ENCODE data around the gene BCL6B. TPM values are rescaled to one million over a fixed set of nuclear protein-coding genes. Genes with fewer than 3 reads are reported as not detected.

BCL6B gene
- total RNA-seq, 1 donor from 2014 or later: 0.42 TPM

- peak overlapping the region; percentile 91 for H3K4me3 Mint-ChIP-seq
- no peak for DNase-seq (ENCODE audit: low read depth, low spot score)
- H3K27ac Mint-ChIP-seq (ENCODE audit: unreplicated experiment): no peak overlapping the region
- H3K9me3 Mint-ChIP-seq: no peaks in the 10 kb centered on the region
- H3K4me1 Mint-ChIP-seq: peaks cover 70% of the 10 kb centered on the region
- peaks cover 24% of the 10 kb centered on the region for H3K27me3 Mint-ChIP-seq (ENCODE audit: low read depth)
- no peaks in the 10 kb centered on the region for H3K36me3 Mint-ChIP-seq (ENCODE audit: low read depth)
- no peak for TF ChIP-seq CTCF (conservative IDR thresholded peaks at IDR 0.05)
Measured at GRCh38 chr17:7017827-7018200, 5.0 kb upstream of the BCL6B start.

- Mint-ChIP-seq H3K27ac (ENCODE audit: unreplicated experiment) (no peak overlapping the region), H3K9me3 (no peaks in the 10 kb centered on the region), H3K36me3 (ENCODE audit: low read depth) (no peaks in the 10 kb centered on the region), H3K27me3 (ENCODE audit: low read depth) (peaks cover 31% of the 10 kb centered on the region), H3K4me1 (peaks cover 70% of the 10 kb centered on the region), H3K4me3 (peak overlapping the region; percentile 73)
- no peak for DNase-seq (ENCODE audit: low read depth, low spot score)
- no peak for TF ChIP-seq CTCF (conservative IDR thresholded peaks at IDR 0.05)
Measured at GRCh38 chr17:7018331-7018964, 4.4 kb upstream of the BCL6B start.

GRCh38 chr17:7019367-7019766 lies 3.5 kb upstream of the BCL6B start:
- Mint-ChIP-seq H3K27me3 (ENCODE audit: low read depth) (peaks cover 40% of the 10 kb centered on the region), H3K27ac (ENCODE audit: unreplicated experiment) (no peak overlapping the region), H3K4me1 (peaks cover 62% of the 10 kb centered on the region), H3K4me3 (no peak overlapping the region), H3K36me3 (ENCODE audit: low read depth) (no peaks in the 10 kb centered on the region), H3K9me3 (no peaks in the 10 kb centered on the region)
- TF ChIP-seq CTCF (conservative IDR thresholded peaks at IDR 0.05): no peak
- no peak for DNase-seq (ENCODE audit: low read depth, low spot score)

- no peak for TF ChIP-seq CTCF (conservative IDR thresholded peaks at IDR 0.05)
- Mint-ChIP-seq H3K9me3 (no peaks in the 10 kb centered on the region), H3K4me3 (peak overlapping the region; percentile 59), H3K27me3 (ENCODE audit: low read depth) (peaks cover 43% of the 10 kb centered on the region), H3K27ac (ENCODE audit: unreplicated experiment) (no peak overlapping the region), H3K36me3 (ENCODE audit: low read depth) (no peaks in the 10 kb centered on the region), H3K4me1 (peaks cover 60% of the 10 kb centered on the region)
- no peak for DNase-seq (ENCODE audit: low read depth, low spot score)
Measured at GRCh38 chr17:7019839-7020519, 2.9 kb upstream of the BCL6B start.

GRCh38 chr17:7020894-7021664 lies 1.8 kb upstream of the BCL6B start:
- TF ChIP-seq CTCF (conservative IDR thresholded peaks at IDR 0.05): no peak
- peak overlapping the region; percentile 41 for H3K4me3 Mint-ChIP-seq
- H3K9me3 Mint-ChIP-seq: no peaks in the 10 kb centered on the region
- peaks cover 49% of the 10 kb centered on the region for H3K4me1 Mint-ChIP-seq
- peaks cover 45% of the 10 kb centered on the region for H3K27me3 Mint-ChIP-seq (ENCODE audit: low read depth)
- H3K27ac Mint-ChIP-seq (ENCODE audit: unreplicated experiment): no peak overlapping the region
- no peaks in the 10 kb centered on the region for H3K36me3 Mint-ChIP-seq (ENCODE audit: low read depth)
- DNase-seq (ENCODE audit: low read depth, low spot score): no peak
